Peyer's patch (tissue), 4 donors: Measurements from ENCODE around the gene GPAT2. TPM values are rescaled to one million over a fixed set of nuclear protein-coding genes. Genes with fewer than 3 reads are reported as not detected.

ENCODE experiments used
- small RNA-seq, 2 donors: library from RNA; depleted of rRNA; stranded (forward); fragments of <200 nt; gene quantifications; one replicate each; pipeline ENCODE3, GENCODE V24; 2016
- total RNA-seq, 4 donors: library from RNA; depleted of rRNA; stranded (reverse); fragments of >200 nt; gene quantifications; one replicate each; pipeline ENCODE4 v1.1.0, GENCODE V29; 2016

GPAT2 gene
- total RNA-seq, 4 donors from 2014 or later: 0.53 to 1.7 (median 1.2) TPM

Small RNA genes within 50 kb of the gene (small RNA-seq; reads per million reads assigned to genes)
- gene RN7SL210P: 0 reads per million in 2 donors

Other genes with a start within 250 kb of the GPAT2 start
- 100 to 1,000 TPM in 1 of 4 donors, 10 to 100 TPM in 3; 28.2 to 148 (median 45.4) TPM for gene ANKRD36C, start 43.1 kb downstream of the GPAT2 start, total RNA-seq
- gene ADRA2B, start 81.7 kb upstream of the GPAT2 start, total RNA-seq: under 1 TPM in 3 of 4 donors, not detected in 1; 0.28 to 0.67 (median 0.53) TPM
- not detected for gene ASTL, start 103.6 kb upstream of the GPAT2 start, total RNA-seq
- 10 to 100 TPM in 1 of 4 donors, 1 to 10 TPM in 3; 2.7 to 28.1 (median 5.6) TPM for gene DUSP2, start 110.5 kb upstream of the GPAT2 start, total RNA-seq
- gene STARD7, start 173.9 kb upstream of the GPAT2 start, total RNA-seq: 100 to 1,000 TPM in 3 of 4 donors, 10 to 100 TPM in 1; 78.4 to 120 (median 112) TPM
- 10 to 100 TPM; 25.6 to 81.4 (median 67.1) TPM for gene TMEM127, start 231.1 kb upstream of the GPAT2 start, total RNA-seq
- 100 to 1,000 TPM; 131 to 189 (median 154) TPM for gene CIAO1, start 231.3 kb upstream of the GPAT2 start, total RNA-seq